ENCODE measurements around the gene MSH4.

GRCh38 chr1:75792091-75792490 lies 4.6 kb upstream of the MSH4 start:
- TF ChIP-seq CTCF (conservative IDR thresholded peaks at IDR 0.05; ENCODE audit: low read depth, low read length), result no peak
- TF ChIP-seq EZH2 (IDR thresholded peaks at IDR 0.05; ENCODE audit: borderline replicate concordance, low read depth, low read length, poor library complexity, severe bottlenecking), result no peak
